Aorta (tissue), 5 donors: ENCODE measurements around the gene TTC4. TPM values are rescaled to one million over a fixed set of nuclear protein-coding genes. Genes with fewer than 3 reads are reported as not detected.

Experiments
- ATAC-seq: fragments of 200-7000 bp; cut with Tn5 transposase; one replicate; pipeline ENCODE4 v1.9.1; 2022; ENCODE audit warnings: moderate library complexity; ENCODE audit not compliant: low FRiP score
- DNase-seq, 2 donors: peaks; one replicate each; pipeline ENCODE4 v3.0.0-alpha.2; 2020
- H3K27ac ChIP-seq, 2 donors: one replicate each; pipeline ENCODE4 v1.5.1; 2013; ENCODE audit warnings: low read length in 2 of 2, mild to moderate bottlenecking in 2 of 2, moderate library complexity in 2 of 2, control low read depth in 1 of 2, inconsistent platforms in 1 of 2, low read depth in 1 of 2
- H3K27me3 ChIP-seq, 2 donors: one replicate each; pipeline ENCODE4 v1.6.1; 2013; ENCODE audit warnings: control low read depth in 1 of 2, low read length in 1 of 2, mild to moderate bottlenecking in 1 of 2, moderate library complexity in 1 of 2; ENCODE audit not compliant: insufficient read depth in 2 of 2, control insufficient read depth in 1 of 2
- H3K36me3 ChIP-seq, 2 donors: one replicate each; pipeline ENCODE4 v1.6.1; 2013; ENCODE audit warnings: control low read depth in 1 of 2, low read length in 1 of 2, mild to moderate bottlenecking in 1 of 2; ENCODE audit not compliant: insufficient read depth in 2 of 2, control insufficient read depth in 1 of 2
- H3K4me1 ChIP-seq, 2 donors: one replicate each; pipeline ENCODE4 v1.6.1; 2013; ENCODE audit warnings: low read length in 2 of 2, control low read depth in 1 of 2, mild to moderate bottlenecking in 1 of 2, moderate library complexity in 1 of 2; ENCODE audit not compliant: insufficient read depth in 2 of 2, control insufficient read depth in 1 of 2
- H3K4me3 ChIP-seq, 2 donors: one replicate each; pipeline ENCODE4 v1.5.1; 2013; ENCODE audit warnings: low read length in 2 of 2, control low read depth in 1 of 2, mild to moderate bottlenecking in 1 of 2
- H3K9me3 ChIP-seq: one replicate; pipeline ENCODE4 v1.6.1; 2013; ENCODE audit warnings: mild to moderate bottlenecking, low read length; ENCODE audit not compliant: control insufficient read depth
- WGBS, 2 donors: extraction: QIAGEN DNeasy Blood & Tissue Kit; methylation state at CpG; one replicate each; pipeline ENCODE4 v1.1.7; 2013; 5-methylcytosine and 5-hydroxymethylcytosine counted together
- intact Hi-C, 2 donors: fragments of 100-400 bp; cut with DNase I; formaldehyde crosslinking; loops; one replicate each; pipeline versions ENCODE4 v1.14.2 to v1.15.0; 2022
- polyA plus RNA-seq, 2 donors: library from polyadenylated mRNA; stranded (reverse); fragments of 200-250 nt; gene quantifications; one replicate each; pipeline ENCODE4 v1.2.3, GENCODE V29; 2013
- total RNA-seq, 2 donors: library from RNA; stranded (reverse); fragmentation: NEBNext Ultra II Directional; extraction: Animal tissue kit (Norgen Biotek cat#: 25700); gene quantifications; one replicate each; pipeline ENCODE4 v1.2.1, GENCODE V29; 2021
- donor health status: healthy with polysubstance abuse.
- donor health status: Bipolar disorder and iron deficiency.
- donor health status: DM: no; HTN: no; CAD: no.
- donor health status: DM: no; HTN: no; CAD: no.
- donor health status: DM: yes; HTN: yes; CAD: no.

TTC4 gene
- total and polyA plus RNA-seq, 4 donors, result 8.9 to 18.9 (median 14.1) TPM

- intact Hi-C loops, result no loop called here
- DNase-seq, result no peak
- Histone ChIP-seq H3K36me3 (no peaks in the 10 kb centered on the region), H3K9me3 (no peaks in the 10 kb centered on the region), H3K4me1 (no peaks in the 10 kb centered on the region), H3K27me3 (no peaks in the 10 kb centered on the region), H3K4me3 (no peak overlapping the region), H3K27ac (no peak overlapping the region)
- WGBS, 2 donors, result 53 to 55% methylated on average over 4 of the region's 4 CpGs
- no peak for ATAC-seq
Observed at GRCh38 chr1:54777431-54777830, 61.8 kb downstream of the TTC4 start.

- H3K4me1 ChIP-seq, result no peaks in the 10 kb centered on the region
- no peak for DNase-seq
- H3K9me3 ChIP-seq, result no peaks in the 10 kb centered on the region
- 9 to 14% methylated on average over 66 to 74 of the region's 74 CpGs for WGBS, 2 donors
- ATAC-seq, result no peak
- no peaks in the 10 kb centered on the region for H3K36me3 ChIP-seq
- no peaks in the 10 kb centered on the region for H3K27me3 ChIP-seq
- intact Hi-C loops, result no loop called here
- H3K27ac ChIP-seq, result no peak overlapping the region
- no peak overlapping the region for H3K4me3 ChIP-seq
Observed at GRCh38 chr1:54781023-54781723, 65.5 kb downstream of the TTC4 start.

- no peak for ATAC-seq
- H3K36me3 ChIP-seq, result no peaks in the 10 kb centered on the region
- DNase-seq, result no peak
- 88 to 93% methylated on average over 6 of the region's 6 CpGs for whole genome bisulfite sequencing, 2 donors
- H3K4me3 ChIP-seq, result no peak overlapping the region
- no peaks in the 10 kb centered on the region for H3K27me3 ChIP-seq
- H3K9me3 ChIP-seq, result no peaks in the 10 kb centered on the region
- intact Hi-C loops, result no loop called here
- no peaks in the 10 kb centered on the region for H3K4me1 ChIP-seq
- no peak overlapping the region for H3K27ac ChIP-seq
Observed at GRCh38 chr1:54782156-54782555, 66.5 kb downstream of the TTC4 start.

- Histone ChIP-seq H3K4me1 (no peaks in the 10 kb centered on the region), H3K9me3 (no peaks in the 10 kb centered on the region), H3K36me3 (no peaks in the 10 kb centered on the region), H3K27ac (no peak overlapping the region), H3K27me3 (no peaks in the 10 kb centered on the region), H3K4me3 (no peak overlapping the region)
- intact Hi-C loops, result no loop called here
- DNase-seq, result no peak
- WGBS, 2 donors, result 67 to 69% methylated on average over 2 of the region's 2 CpGs
- no peak for ATAC-seq
Observed at GRCh38 chr1:54782588-54782987, 66.9 kb downstream of the TTC4 start.

- WGBS, 2 donors, result 67 to 75% methylated on average over 2 of the region's 2 CpGs
- Histone ChIP-seq H3K4me1 (no peaks in the 10 kb centered on the region), H3K9me3 (no peaks in the 10 kb centered on the region), H3K4me3 (no peak overlapping the region), H3K27ac (no peak overlapping the region), H3K27me3 (no peaks in the 10 kb centered on the region), H3K36me3 (no peaks in the 10 kb centered on the region)
- no peak for ATAC-seq
- intact Hi-C loops, result no loop called here
- DNase-seq, result no peak
Observed at GRCh38 chr1:54784066-54784465, 68.4 kb downstream of the TTC4 start.

- Histone ChIP-seq H3K4me3 (no peak overlapping the region), H3K27me3 (no peaks in the 10 kb centered on the region), H3K27ac (no peak overlapping the region), H3K36me3 (no peaks in the 10 kb centered on the region), H3K4me1 (no peaks in the 10 kb centered on the region), H3K9me3 (peaks cover under 1% of the 10 kb centered on the region)
- intact Hi-C loops, result no loop called here
- DNase-seq (no peak), ATAC-seq (no peak)
- WGBS, 2 donors, result 91% methylated on average over 8 of the region's 8 CpGs
Observed at GRCh38 chr1:54786778-54787177, 71.1 kb downstream of the TTC4 start.

GRCh38 chr1:54787604-54788003 is 71.9 kb downstream of the TTC4 start:
- Histone ChIP-seq H3K9me3 (peaks cover 4% of the 10 kb centered on the region), H3K27me3 (no peaks in the 10 kb centered on the region), H3K4me3 (no peak overlapping the region), H3K4me1 (no peaks in the 10 kb centered on the region), H3K27ac (no peak overlapping the region), H3K36me3 (no peaks in the 10 kb centered on the region)
- WGBS, 2 donors, result 77 to 84% methylated on average over 11 of the region's 11 CpGs
- intact Hi-C loops, result no loop called here
- DNase-seq (no peak), ATAC-seq (no peak)

- H3K27ac ChIP-seq, result no peak overlapping the region
- no peaks in the 10 kb centered on the region for H3K4me1 ChIP-seq
- no peaks in the 10 kb centered on the region for H3K27me3 ChIP-seq
- intact Hi-C loops, result no loop called here
- no peaks in the 10 kb centered on the region for H3K36me3 ChIP-seq
- H3K9me3 ChIP-seq, result peaks cover 4% of the 10 kb centered on the region
- DNase-seq (no peak), ATAC-seq (no peak)
- H3K4me3 ChIP-seq, result no peak overlapping the region
- 7 to 18% methylated on average over 5 of the region's 5 CpGs for WGBS, 2 donors
Observed at GRCh38 chr1:54788459-54788858, 72.8 kb downstream of the TTC4 start.

- no peak overlapping the region for H3K4me3 ChIP-seq
- no peaks in the 10 kb centered on the region for H3K27me3 ChIP-seq
- intact Hi-C loops, result no loop called here
- DNase-seq (no peak), ATAC-seq (no peak)
- peaks cover 4% of the 10 kb centered on the region for H3K9me3 ChIP-seq
- no peak overlapping the region for H3K27ac ChIP-seq
- no peaks in the 10 kb centered on the region for H3K4me1 ChIP-seq
- no peaks in the 10 kb centered on the region for H3K36me3 ChIP-seq
- 80% methylated on average over 13 of the region's 13 CpGs for WGBS, 2 donors
Observed at GRCh38 chr1:54791880-54792522, 76.3 kb downstream of the TTC4 start.
